Skeletal muscle tissue (tissue), 4 donors: ENCODE data around the gene TWF1. TPM values are rescaled to one million over a fixed set of nuclear protein-coding genes. Genes with fewer than 3 reads are reported as not detected.

Source experiments
- H3K27ac ChIP-seq: one replicate; pipeline ENCODE4 v1.7.0; 2013; ENCODE audit warnings: mild to moderate bottlenecking, low read depth, low read length, inconsistent platforms
- H3K27me3 ChIP-seq, 3 donors: one replicate each; pipeline ENCODE4 v1.7.0; 2013; ENCODE audit warnings: low read length in 3 of 3; ENCODE audit not compliant: control insufficient read depth in 3 of 3, insufficient read depth in 3 of 3
- H3K36me3 ChIP-seq, 3 donors: one replicate each; pipeline ENCODE4 v1.7.0; 2013; ENCODE audit warnings: low read length in 3 of 3; ENCODE audit not compliant: control insufficient read depth in 3 of 3, insufficient read depth in 3 of 3
- H3K4me1 ChIP-seq, 3 donors: one replicate each; pipeline ENCODE4 v1.7.0; 2013; ENCODE audit warnings: low read length in 3 of 3, mild to moderate bottlenecking in 3 of 3; ENCODE audit not compliant: control insufficient read depth in 3 of 3, insufficient read depth in 3 of 3
- H3K4me3 ChIP-seq, 3 donors: one replicate each; pipeline ENCODE4 v1.7.0; 2013; ENCODE audit warnings: low read length in 3 of 3
- H3K9ac ChIP-seq, 3 donors: one replicate each; pipeline ENCODE4 v1.7.0; 2013; ENCODE audit warnings: low read length in 3 of 3, mild to moderate bottlenecking in 3 of 3, moderate library complexity in 2 of 3, low read depth in 1 of 3
- H3K9me3 ChIP-seq, 3 donors: one replicate each; pipeline ENCODE4 v1.7.0; 2013; ENCODE audit warnings: low read length in 3 of 3; ENCODE audit not compliant: control insufficient read depth in 3 of 3
- total RNA-seq: library from RNA; depleted of rRNA; stranded (reverse); fragments of >200 nt; gene quantifications from one replicate; pipeline ENCODE4 v1.2.3, GENCODE V29; 2014
- donor health status: Osteomylitis.

The TWF1 gene
- total RNA-seq, 1 donor from 2014 or later, result 33.4 TPM

DNA sequence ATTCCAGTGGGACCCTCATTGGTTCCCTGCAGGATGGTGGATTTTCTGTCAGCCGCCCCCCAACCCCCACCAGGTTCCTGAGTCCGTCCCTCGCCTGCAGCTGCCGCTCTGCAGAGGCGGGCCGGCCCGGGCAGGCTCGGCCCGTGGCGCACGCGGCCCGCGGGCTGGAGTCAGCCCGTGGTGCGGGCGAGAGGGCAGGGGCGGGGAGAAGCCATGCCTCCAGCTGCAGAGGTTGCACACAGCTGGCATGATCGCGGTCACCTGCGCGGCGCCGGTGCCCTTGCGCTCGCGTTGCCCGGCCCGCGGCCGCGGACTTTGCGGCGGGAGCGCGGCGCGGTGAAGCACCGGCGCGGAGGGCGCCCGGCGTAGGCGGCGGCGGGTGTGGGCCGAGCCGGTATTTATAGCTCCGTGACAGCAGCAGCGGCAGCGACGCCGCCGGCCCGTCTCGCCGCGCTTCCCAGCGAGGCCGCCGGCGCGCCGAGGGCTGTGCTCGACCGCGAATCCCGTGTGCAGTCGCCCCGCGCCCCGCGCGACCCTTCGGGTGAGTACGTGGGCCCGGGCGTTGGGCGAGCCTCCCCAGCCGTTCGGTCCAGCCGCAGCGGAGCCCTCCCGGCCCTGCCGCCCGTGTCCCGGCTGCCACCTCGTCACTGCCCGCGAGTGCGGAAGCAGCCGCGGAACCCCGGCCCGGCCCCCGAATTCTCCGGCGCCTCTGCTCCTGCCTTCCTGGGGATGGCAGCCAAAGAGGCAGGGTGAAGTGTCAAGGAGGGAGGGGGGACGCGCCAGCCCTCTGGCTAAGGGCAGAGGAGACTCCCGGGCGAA, 29.7 kb upstream of the TWF1 start, which contains the start of gene TMEM117:
TMEM117 (plus strand) TSS at position 426 of the 819 bp plus-strand sequence.
- no peaks in the 10 kb centered on the region for H3K36me3 ChIP-seq
- peak within 1 kb of the TSS; percentile 74 to 93 (median 91) for H3K9ac ChIP-seq
- H3K4me3 ChIP-seq, result peak within 1 kb of the TSS; percentile 76 to 84 (median 79)
- H3K27me3 ChIP-seq, result no peaks in the 10 kb centered on the region
- H3K9me3 ChIP-seq, result no peaks in the 10 kb centered on the region
- H3K4me1 ChIP-seq, result peaks cover 9 to 11% (median 11%) of the 10 kb centered on the region in 3 donors
- peak within 1 kb of the TSS; percentile 91 for H3K27ac ChIP-seq

DNA sequence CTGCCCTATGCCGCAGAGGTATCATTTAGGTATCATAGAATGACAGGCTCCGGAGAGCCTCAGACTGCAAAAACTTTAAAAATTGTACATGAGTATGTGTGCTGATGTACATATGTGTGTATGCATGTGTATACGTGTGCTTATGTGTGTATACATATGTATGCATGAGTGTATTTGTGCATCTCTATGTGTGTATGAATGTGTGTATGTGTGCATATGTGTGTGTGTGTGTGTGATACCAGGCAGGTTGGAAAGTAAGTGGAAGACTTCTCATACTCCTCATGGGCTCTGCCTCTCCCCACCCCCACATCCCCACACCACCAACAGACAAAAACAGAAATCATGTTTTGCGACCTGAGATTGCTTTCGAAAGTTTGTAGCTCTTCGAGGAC, 29.1 kb upstream of the TWF1 start:
- peaks cover 9 to 11% (median 11%) of the 10 kb centered on the region in 3 donors for H3K4me1 ChIP-seq
- peak overlapping the region; percentile 76 to 84 (median 79) for H3K4me3 ChIP-seq
- peak overlapping the region; percentile 51 to 93 (median 74) for H3K9ac ChIP-seq
- no peaks in the 10 kb centered on the region for H3K27me3 ChIP-seq
- H3K9me3 ChIP-seq, result no peaks in the 10 kb centered on the region
- peak overlapping the region; percentile 91 for H3K27ac ChIP-seq
- H3K36me3 ChIP-seq, result no peaks in the 10 kb centered on the region

DNA sequence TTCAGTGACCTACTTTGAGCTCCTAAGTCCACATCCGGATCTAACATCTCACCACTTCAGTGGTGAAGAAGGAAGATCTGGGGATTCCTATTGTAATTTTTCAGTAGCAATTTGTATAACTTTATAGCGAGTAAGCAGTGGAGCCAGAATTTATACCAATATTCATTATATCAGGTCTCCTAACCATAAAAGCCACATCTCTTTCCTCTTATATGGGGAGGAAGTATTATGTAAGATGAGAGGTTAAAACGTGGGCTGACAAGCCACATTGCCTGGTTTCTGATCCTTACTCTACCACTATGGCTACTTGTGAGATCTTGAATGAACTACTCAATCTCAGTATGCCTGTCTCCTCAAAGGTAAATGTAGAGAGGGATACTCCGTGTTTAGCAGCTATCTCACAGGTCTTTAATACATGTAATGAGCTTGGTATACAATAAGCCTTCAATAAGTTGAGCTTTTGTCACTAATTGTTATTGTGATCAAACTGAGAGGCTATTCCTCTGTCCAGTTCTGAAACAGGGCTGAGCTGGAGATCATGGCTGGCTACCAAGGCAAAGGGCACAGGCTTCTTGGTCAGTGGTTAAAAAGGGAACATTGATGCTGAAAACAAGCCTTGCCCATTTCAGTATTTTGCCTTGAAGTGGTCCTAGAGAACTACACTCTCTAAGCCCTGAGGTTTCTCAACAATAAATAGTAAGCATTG, 26.5 kb upstream of the TWF1 start:
- Histone ChIP-seq H3K27ac (no peak overlapping the region), H3K36me3 (no peaks in the 10 kb centered on the region), H3K9me3 (no peaks in the 10 kb centered on the region), H3K4me3 (no peak overlapping the region), H3K4me1 (peaks cover 9 to 11% (median 11%) of the 10 kb centered on the region in 3 donors), H3K27me3 (no peaks in the 10 kb centered on the region), H3K9ac (no peak overlapping the region)

DNA sequence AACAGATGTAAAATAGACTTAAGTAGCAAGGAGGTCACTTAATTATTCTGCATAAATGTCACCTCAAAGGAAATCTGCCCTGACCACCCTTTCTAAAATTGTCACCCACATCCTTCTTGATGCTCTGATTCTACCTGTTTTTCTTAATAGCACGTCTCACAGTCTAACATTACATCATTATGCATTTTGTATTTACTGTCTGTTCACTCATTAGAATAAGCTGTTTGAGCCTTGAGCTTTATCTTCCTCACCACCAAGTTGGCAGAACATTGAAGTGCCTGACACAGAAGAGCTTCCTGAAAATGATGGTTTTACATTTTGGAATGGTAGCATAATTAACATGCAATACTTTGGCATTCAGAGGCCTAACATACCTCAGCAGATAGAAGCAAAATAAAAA, 21.0 kb upstream of the TWF1 start:
- no peak overlapping the region for H3K4me3 ChIP-seq
- no peak overlapping the region for H3K27ac ChIP-seq
- H3K36me3 ChIP-seq, result no peaks in the 10 kb centered on the region
- H3K9me3 ChIP-seq, result no peaks in the 10 kb centered on the region
- H3K27me3 ChIP-seq, result no peaks in the 10 kb centered on the region
- H3K9ac ChIP-seq, result no peak overlapping the region
- no peaks in the 10 kb centered on the region for H3K4me1 ChIP-seq

DNA sequence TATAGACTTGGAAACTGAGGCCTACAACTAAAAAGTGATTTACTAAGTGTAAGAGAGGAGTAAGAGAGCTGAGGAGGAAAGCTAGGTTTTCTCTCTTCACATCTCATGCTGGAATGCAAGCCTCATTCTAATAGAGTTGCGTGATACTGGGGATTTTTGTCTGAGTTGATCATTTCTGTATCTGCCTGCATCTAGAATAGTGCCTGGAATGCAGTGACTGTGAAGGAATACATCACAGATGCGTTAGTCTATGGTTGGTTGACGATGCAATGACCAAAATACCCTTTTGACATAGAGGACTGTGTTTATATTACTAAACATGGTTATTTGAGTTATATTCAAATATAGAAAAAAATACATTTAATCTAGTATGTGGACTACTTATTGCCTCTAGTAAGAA, 20.6 kb upstream of the TWF1 start:
- Histone ChIP-seq H3K27me3 (no peaks in the 10 kb centered on the region), H3K4me1 (no peaks in the 10 kb centered on the region), H3K9me3 (no peaks in the 10 kb centered on the region), H3K27ac (no peak overlapping the region), H3K36me3 (no peaks in the 10 kb centered on the region), H3K4me3 (no peak overlapping the region), H3K9ac (no peak overlapping the region)

DNA sequence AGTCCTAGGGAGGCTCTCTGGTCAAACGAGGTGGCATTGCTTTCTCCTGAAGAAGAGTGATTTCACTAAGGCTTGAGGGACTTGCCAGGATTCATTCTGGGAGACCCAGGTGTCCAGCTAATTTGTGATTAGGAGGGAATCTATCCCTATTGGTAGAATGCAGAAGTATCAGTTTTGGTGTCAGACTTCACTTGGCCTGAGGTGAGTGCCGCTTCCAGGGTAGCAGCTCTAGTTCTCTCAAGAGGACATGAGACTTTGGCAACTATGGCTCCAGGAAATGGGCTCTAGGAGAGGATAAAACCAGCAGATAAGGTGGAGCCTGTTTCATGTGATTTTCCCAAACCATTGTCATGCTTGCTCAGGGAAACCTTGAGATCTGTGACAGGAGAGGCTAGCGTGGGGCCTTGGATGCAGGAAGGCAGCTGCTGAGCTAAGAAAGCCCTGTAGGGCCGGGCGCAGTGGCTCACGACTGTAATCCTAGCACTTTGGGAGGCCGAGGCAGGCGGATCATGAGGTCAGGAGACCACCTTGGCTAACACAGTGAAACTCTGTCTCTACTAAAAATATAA, 18.2 kb upstream of the TWF1 start:
- Histone ChIP-seq H3K9ac (no peak overlapping the region), H3K4me3 (no peak overlapping the region), H3K27me3 (no peaks in the 10 kb centered on the region), H3K4me1 (no peaks in the 10 kb centered on the region), H3K36me3 (no peaks in the 10 kb centered on the region), H3K27ac (no peak overlapping the region), H3K9me3 (no peaks in the 10 kb centered on the region)

DNA sequence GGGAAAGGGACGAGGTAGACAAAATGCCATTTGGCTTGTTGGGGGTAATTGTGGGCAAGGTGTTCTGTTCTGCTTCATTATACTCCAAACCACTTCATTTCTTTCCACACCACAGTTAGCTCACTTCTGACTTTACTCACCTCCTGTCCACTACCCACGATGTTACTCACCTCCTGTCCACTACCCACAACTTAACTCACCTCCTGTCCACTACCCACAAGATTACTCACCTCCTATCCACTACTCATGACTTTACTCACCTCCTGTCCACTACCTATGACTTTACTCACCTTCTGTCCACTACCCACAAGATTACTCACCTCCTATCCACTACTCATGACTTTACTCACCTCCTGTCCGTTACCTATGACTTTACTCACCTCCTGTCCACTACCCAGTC, 10.1 kb upstream of the TWF1 start:
- no peaks in the 10 kb centered on the region for H3K36me3 ChIP-seq
- H3K27me3 ChIP-seq, result no peaks in the 10 kb centered on the region
- no peaks in the 10 kb centered on the region for H3K9me3 ChIP-seq
- H3K27ac ChIP-seq, result no peak overlapping the region
- no peak overlapping the region for H3K9ac ChIP-seq
- no peak overlapping the region for H3K4me3 ChIP-seq
- H3K4me1 ChIP-seq, result peaks cover 0 to 2% (median 0%) of the 10 kb centered on the region in 3 donors

DNA sequence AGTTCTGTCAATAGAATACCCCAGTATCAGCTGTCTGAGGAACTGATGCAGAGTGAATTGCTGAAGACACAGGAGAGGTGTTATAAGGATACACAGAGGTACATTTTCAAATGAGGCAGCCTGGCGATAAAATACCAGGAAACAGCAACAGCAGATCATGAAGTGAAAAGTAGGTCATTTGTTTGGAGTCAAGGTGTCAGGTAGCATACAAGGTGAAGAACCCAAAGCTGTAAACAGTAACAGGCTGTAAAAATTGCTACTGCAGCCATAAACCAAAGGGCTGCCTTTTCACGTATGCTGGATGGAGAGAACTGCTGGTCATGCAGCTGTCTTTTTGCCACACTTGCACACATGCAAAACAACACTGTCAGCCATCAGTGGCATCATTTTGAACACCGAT, 9.3 kb upstream of the TWF1 start:
- Histone ChIP-seq H3K4me1 (peaks cover 0 to 2% (median 0%) of the 10 kb centered on the region in 3 donors), H3K4me3 (no peak overlapping the region), H3K27me3 (no peaks in the 10 kb centered on the region), H3K9me3 (no peaks in the 10 kb centered on the region), H3K36me3 (no peaks in the 10 kb centered on the region), H3K9ac (no peak overlapping the region), H3K27ac (no peak overlapping the region)

DNA sequence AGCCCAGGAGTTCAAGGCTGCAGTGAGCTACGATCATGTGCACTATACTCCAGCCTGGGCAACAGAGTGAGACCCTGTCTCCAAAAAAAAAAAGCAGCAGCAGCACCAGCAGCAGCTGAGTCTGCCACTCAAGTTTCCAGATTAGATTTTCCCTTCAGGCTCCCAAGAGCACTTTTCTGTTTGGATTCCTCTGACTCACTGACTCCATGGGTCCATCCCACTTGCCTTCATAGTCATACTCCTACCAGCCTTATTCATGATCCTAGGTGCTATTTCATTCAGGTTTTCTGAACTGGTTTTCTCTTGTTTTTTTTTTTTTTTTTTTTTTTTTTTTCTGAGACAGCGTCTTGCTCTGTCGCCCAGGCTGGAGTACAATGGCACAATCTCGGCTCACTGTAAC, 6.8 kb upstream of the TWF1 start:
- Histone ChIP-seq H3K27me3 (no peaks in the 10 kb centered on the region), H3K9ac (no peak overlapping the region), H3K4me1 (peaks cover 0 to 2% (median 0%) of the 10 kb centered on the region in 3 donors), H3K36me3 (no peaks in the 10 kb centered on the region), H3K27ac (no peak overlapping the region), H3K9me3 (no peaks in the 10 kb centered on the region), H3K4me3 (no peak overlapping the region)

DNA sequence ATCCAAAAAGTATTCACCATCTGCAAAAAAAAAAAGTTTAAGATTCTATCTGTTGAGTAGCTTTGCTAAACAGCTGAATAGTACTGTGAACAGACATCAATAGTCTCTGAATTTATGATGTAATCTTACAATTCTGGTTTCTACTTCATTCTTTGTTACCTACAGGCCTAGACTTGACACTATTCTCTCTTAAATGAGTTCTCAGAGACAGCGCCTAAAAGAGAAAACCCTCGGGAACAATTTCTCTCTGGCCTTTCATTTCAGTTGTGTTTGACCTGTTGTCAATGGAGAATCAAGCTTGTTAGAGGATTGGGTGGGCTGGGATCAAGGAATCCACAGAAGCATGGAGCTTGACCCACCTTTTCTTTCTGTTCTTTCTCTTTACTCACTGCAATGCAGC, 5.9 kb upstream of the TWF1 start:
- Histone ChIP-seq H3K27me3 (no peaks in the 10 kb centered on the region), H3K9ac (no peak overlapping the region), H3K4me3 (no peak overlapping the region), H3K27ac (no peak overlapping the region), H3K36me3 (no peaks in the 10 kb centered on the region), H3K4me1 (peaks cover 0 to 2% (median 0%) of the 10 kb centered on the region in 3 donors), H3K9me3 (no peaks in the 10 kb centered on the region)
